Neural cell (in vitro differentiated cells): ENCODE data around the gene MICAL2.

Experiments used
- CTCF ChIP-seq: fragments of 450-650 bp; IDR thresholded peaks from 2 replicates; pipeline ENCODE4 v1.5.1; 2014; ENCODE audit warnings: antibody characterized with exemption, mild to moderate bottlenecking, moderate library complexity; ENCODE audit not compliant: poor library complexity, severe bottlenecking
- EZH2 ChIP-seq: fragments of 200-600, 300-800 bp; shearing (Covaris generic), sonication (generic); IDR thresholded peaks from 2 replicates; pipeline ENCODE4 v1.6.1; 2014; ENCODE audit warnings: antibody characterized with exemption, low read length, borderline replicate concordance, mild to moderate bottlenecking; ENCODE audit not compliant: insufficient read depth, poor library complexity, severe bottlenecking
- MXI1 ChIP-seq: fragments of 450-650 bp; conservative IDR thresholded peaks from 2 replicates; pipeline ENCODE4 v1.6.1; 2014; ENCODE audit warnings: antibody characterized with exemption, mild to moderate bottlenecking; ENCODE audit not compliant: poor library complexity, severe bottlenecking
- POLR2AphosphoS5 ChIP-seq: IDR thresholded peaks from 2 replicates; pipeline ENCODE4 v1.6.1; 2012
- REST ChIP-seq: IDR thresholded peaks from 2 replicates; pipeline ENCODE4 v1.6.1; 2012; ENCODE audit warnings: borderline replicate concordance

GRCh38 chr11:12137005-12137690 is 26.8 kb downstream of the MICAL2 start:
- TF ChIP-seq CTCF: no peak
- TF ChIP-seq REST: no peak
- TF ChIP-seq EZH2: no peak
- TF ChIP-seq POLR2AphosphoS5: no peak
- TF ChIP-seq MXI1: no peak
